IPS-18c (cell line): ENCODE results near the gene NUDT14.

Source experiments
- H3K4me3 ChIP-seq: 2 replicates; pipeline ENCODE4 v1.7.0; 2013; ENCODE audit warnings: low read depth, mild to moderate bottlenecking, low read length, moderate library complexity; ENCODE audit not compliant: insufficient read depth
- H3K9me3 ChIP-seq: one replicate; pipeline ENCODE4 v1.6.1; 2013; ENCODE audit warnings: mild to moderate bottlenecking, low read length, moderate library complexity; ENCODE audit not compliant: control insufficient read depth, insufficient read depth

Gene NUDT14

GRCh38 chr14:105187116-105187515, 6.0 kb upstream of the NUDT14 start:
- no peak overlapping the region for H3K4me3 ChIP-seq
- H3K9me3 ChIP-seq: no peaks in the 10 kb centered on the region

- H3K9me3 ChIP-seq: no peaks in the 10 kb centered on the region
- no peak overlapping the region for H3K4me3 ChIP-seq
These were observed 4.9 kb upstream of the NUDT14 start for GRCh38 chr14:105185973-105186372.

GRCh38 chr14:105185001-105185400, 3.9 kb upstream of the NUDT14 start:
- no peaks in the 10 kb centered on the region for H3K9me3 ChIP-seq

GRCh38 chr14:105184461-105184860, 3.3 kb upstream of the NUDT14 start:
- no peaks in the 10 kb centered on the region for H3K9me3 ChIP-seq
- no peak overlapping the region for H3K4me3 ChIP-seq

More at GRCh38 chr14:105185001-105185400, 3.9 kb upstream of the NUDT14 start:
- H3K4me3 ChIP-seq: no peak overlapping the region

- Histone ChIP-seq H3K4me3 (no peak overlapping the region), H3K9me3 (no peaks in the 10 kb centered on the region)
These were observed 1.3 kb upstream of the NUDT14 start for GRCh38 chr14:105182296-105183020.

- Histone ChIP-seq H3K9me3 (no peaks in the 10 kb centered on the region), H3K4me3 (no peak overlapping the region; the same call in 1 of the 2 replicates)
These were observed 610 bp upstream of the NUDT14 start for GRCh38 chr14:105181549-105182295.

- H3K4me3 ChIP-seq: no peak overlapping the region
- H3K9me3 ChIP-seq: no peaks in the 10 kb centered on the region
These were observed 1.9 kb downstream of the NUDT14 start for GRCh38 chr14:105179191-105179590.

- H3K9me3 ChIP-seq: no peaks in the 10 kb centered on the region
- no peak overlapping the region for H3K4me3 ChIP-seq
These were observed 2.3 kb downstream of the NUDT14 start for GRCh38 chr14:105178868-105179140.

GRCh38 chr14:105178069-105178867, 2.8 kb downstream of the NUDT14 start:
- Histone ChIP-seq H3K9me3 (no peaks in the 10 kb centered on the region), H3K4me3 (no peak overlapping the region)

- no peak overlapping the region for H3K4me3 ChIP-seq
These were observed 4.0 kb downstream of the NUDT14 start for GRCh38 chr14:105177082-105177481.

GRCh38 chr14:105176513-105176912, 4.6 kb downstream of the NUDT14 start:
- Histone ChIP-seq H3K4me3 (no peak overlapping the region), H3K9me3 (no peaks in the 10 kb centered on the region)

More at GRCh38 chr14:105177082-105177481, 4.0 kb downstream of the NUDT14 start:
- no peaks in the 10 kb centered on the region for H3K9me3 ChIP-seq

- H3K4me3 ChIP-seq: no peak overlapping the region
These were observed 6.9 kb downstream of the NUDT14 start for GRCh38 chr14:105173901-105174894.

GRCh38 chr14:105173145-105173544, 8.0 kb downstream of the NUDT14 start:
- no peaks in the 10 kb centered on the region for H3K9me3 ChIP-seq
- H3K4me3 ChIP-seq: no peak overlapping the region

More at GRCh38 chr14:105173901-105174894, 6.9 kb downstream of the NUDT14 start:
- no peaks in the 10 kb centered on the region for H3K9me3 ChIP-seq

GRCh38 chr14:105172476-105172875, 8.6 kb downstream of the NUDT14 start:
- no peak overlapping the region for H3K4me3 ChIP-seq
- H3K9me3 ChIP-seq: no peaks in the 10 kb centered on the region

GRCh38 chr14:105171004-105171673, 10.0 kb downstream of the NUDT14 start:
- H3K4me3 ChIP-seq: no peak overlapping the region
- H3K9me3 ChIP-seq: no peaks in the 10 kb centered on the region
